HG02798 (cell line): ENCODE data around the gene PLCB1.
"Not testable (repeated sequence)": the region's sequence is repeated elsewhere in the genome, so short reads cannot be mapped to it uniquely, and the experiment has no call there.

Experiments used
- ATAC-seq: cut with Tn5 transposase; IDR thresholded peaks from one replicate; pipeline ENCODE4 v1.9.1; 2021; ENCODE audit warnings: mild to moderate bottlenecking; ENCODE audit not compliant: unreplicated experiment, poor library complexity

PLCB1 gene

GRCh38 chr20:8466781-8467180 is 334.7 kb downstream of the PLCB1 start:
- ATAC-seq, result not testable (repeated sequence)

GRCh38 chr20:8470156-8470555 is 338.1 kb downstream of the PLCB1 start:
- ATAC-seq, result no peak

GRCh38 chr20:8471465-8471864 is 339.4 kb downstream of the PLCB1 start:
- ATAC-seq, result no peak

DNA sequence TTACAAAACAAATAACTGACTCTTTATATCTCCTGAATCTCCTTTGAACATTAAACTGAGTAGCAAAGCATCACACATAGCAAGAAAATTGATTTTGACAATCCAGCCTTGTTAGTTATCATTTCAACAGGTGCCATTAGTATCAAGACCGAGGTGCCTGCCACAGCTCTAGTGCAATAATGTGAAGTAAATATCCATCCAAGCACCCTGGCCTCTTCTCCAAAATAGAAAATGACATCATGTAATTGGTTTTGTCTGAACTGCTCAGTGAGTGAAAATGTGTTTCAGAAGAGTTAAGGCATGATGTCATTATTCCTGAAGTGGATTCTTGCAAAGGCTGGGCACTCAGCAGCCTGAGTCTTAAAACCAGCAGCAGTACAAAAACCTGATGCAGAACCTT is 341.4 kb downstream of the PLCB1 start:
- ATAC-seq, result no peak

DNA sequence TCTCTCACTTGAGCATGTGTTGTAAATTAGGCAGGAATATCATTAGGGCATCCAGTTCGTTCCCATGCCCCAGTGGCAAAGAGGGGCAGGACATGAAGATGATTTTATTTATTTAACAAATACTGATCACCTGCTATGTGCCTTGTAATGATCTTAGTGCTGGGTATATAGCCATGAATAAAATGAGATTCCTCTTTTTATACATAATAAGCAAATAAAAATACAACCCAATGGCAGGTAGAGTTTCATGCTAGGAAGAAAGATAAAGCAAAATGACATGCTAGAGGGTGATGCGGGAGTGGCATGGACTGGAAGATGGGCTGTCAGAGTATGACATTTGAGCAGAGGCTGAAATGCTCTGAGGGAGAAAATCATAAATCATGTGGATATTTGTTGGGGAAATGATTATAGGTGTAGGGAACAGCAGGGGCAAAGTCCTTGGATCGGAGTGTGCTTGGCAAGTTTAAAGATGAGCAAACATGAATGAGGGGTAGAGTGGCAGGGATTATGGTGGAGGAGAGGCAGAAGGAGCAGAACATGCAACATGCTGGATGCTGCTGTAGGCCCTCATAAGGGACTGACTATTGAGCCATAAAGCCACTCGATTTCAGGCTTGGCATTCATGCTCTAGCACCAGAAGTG is 342.1 kb downstream of the PLCB1 start:
- ATAC-seq, result no peak

DNA sequence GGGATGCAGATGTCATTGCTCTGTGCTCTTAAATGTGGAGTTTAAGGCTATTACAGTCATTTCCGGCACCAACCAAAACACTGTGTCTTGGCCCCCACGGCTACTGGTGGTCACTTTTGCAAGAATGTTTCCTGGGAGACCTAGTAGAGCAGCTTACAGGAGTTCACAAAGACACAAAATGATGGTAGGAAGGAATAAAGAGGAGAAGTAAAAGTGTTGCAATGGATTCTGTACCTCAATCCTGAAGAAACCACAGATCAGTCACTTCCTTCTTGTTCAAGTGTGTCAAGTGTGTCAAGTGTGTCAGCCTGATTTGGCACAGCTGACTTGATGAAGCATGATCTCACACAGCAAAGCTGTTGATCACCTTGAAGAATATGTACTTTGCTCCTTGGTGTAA is 344.0 kb downstream of the PLCB1 start:
- ATAC-seq, result no peak

DNA sequence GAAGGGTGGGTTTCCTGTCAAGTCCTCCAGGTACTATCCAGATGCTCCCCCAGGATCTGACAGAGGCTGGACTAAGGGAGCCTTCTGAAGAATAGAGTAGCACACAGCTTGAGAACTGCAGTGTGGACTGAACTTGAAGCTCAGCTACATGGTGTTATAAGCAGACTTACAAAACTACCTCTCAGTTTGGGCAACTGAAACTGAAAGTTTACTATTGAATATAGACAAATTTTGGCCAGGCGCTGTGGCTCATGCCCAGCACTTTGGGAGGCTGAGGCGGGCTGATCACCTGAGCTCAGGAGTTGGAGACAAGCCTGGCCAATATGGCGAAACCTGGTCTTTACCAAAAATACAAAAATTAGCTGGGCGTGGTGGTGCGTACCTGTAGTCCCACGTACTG is 348.5 kb downstream of the PLCB1 start:
- ATAC-seq, result no peak

DNA sequence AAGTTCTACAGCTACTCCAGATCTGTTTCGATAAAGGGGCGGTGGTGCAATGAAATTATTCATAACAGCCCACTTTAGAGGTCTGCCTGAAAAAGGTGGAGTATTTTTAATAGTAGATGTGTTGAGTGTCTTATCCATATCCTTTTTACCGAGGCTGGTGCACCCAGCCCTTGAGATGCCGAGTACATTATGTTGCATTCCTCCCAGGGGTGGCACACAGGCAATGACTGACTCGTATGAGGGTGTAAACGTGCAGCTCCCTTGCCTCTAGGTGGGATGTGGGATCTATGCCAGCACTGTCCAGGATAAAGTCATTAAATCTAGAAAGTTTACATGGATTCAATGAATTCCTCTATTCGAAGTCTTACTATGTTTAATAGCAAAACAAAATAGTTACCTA is 355.6 kb downstream of the PLCB1 start:
- ATAC-seq, result no peak

- ATAC-seq, result no peak
These were observed 357.2 kb downstream of the PLCB1 start for GRCh38 chr20:8489094-8489883.

DNA sequence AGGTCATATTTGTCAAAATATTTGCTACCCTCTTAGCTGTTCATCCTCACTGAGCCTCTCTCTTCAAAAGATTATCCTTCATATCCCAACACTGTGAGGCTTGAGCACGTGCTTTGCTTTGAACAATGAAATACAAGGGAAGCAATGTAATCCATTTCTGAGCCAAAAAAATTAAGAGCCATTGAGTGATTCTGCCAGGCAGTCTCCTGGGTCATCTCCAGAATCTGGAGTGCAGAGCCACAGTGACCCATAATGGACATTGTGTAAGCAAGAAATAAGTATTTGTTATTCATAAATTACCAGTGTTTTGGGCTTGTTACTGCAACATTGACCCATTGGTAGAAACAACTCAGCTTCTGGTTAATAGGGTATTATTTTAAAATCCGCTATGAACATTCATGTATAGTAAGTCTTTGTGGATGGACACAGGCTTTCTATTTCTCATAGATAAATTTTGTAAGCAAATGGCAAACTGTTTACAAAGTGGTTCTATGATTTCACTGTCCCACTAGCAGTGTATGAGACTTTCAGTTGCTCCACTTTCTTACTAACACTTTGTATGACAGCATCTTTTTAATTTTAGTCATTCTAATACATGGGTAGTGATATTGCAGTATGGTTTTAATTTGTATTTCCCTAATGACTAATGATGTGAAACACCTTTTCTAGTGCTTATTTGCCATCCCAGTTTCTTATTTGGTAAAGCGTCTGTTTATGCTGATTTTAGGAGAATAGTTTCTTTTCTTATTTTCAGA is 358.2 kb downstream of the PLCB1 start:
- no peak for ATAC-seq

GRCh38 chr20:8492173-8492572 is 360.1 kb downstream of the PLCB1 start:
- ATAC-seq, result no peak

DNA sequence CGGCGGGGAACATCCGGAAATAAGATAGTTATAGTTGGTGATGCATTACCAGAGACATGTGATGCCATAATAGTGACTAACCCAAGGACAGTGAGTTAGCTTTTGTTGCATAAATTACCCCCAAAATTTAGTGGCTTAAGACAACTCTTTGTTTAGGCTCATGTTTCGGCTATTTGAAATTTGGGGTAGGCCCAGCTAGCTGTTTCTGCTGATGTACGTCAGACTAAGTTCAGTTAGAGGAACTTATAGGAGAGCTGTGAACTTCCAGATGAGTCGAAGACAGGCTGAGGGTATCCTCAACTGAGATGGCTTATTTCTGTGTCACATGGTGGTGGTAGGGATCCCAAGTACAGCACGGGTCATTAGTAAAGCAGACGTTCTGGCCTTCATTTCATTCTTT is 366.5 kb downstream of the PLCB1 start:
- no peak for ATAC-seq

DNA sequence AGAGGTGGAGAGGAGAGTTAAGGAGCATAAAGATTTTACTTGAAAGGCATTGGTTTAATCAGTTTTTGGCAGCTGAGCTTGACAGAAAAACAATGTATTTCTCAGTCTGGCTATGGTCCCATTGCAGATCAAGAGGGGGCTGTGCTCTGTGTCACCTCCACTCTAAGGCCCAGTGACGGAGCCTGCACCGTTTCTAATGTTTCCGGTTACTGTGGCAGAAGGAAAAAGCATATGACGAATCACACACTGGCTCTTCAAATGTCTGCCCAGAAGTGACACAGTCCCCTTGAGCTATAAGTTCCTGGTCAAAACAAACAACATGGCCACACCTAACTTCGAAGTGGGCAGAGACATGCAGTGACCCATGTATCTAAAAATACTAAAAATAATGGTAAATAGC is 372.0 kb downstream of the PLCB1 start:
- ATAC-seq, result no peak

DNA sequence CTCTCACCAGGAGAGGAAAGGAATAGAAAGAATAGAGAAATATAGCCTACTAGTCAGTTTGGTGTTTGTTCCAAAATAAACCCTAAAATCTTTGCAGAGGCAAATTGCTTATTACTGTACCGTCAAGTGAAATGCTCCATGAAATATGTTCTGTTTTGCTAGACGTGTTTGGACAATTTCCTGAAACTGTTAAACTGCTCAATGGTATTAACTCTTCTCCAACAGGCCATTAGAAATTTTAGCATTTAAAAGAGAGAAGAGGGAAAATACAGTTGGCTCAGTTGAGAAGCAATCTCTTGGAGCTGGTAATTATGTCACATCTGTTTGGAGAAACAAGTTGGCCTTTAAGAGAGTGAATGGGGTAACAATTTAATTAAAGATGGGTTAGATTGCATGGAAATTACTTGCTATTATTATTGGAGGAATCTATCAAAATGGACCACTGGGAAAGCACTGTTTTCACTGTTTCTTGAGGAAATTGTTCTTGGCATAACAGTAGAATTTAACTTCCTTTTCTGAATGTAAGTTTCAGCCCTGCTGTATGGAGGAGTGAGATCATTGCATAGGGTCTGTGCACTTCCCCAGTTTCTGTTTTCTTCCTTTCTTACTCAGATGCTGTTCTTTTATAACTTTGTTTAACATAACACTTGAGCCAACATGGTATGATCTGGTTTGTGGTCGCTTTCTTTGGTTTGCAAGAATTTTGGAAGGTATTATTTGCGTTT is 373.6 kb downstream of the PLCB1 start:
- no peak for ATAC-seq

DNA sequence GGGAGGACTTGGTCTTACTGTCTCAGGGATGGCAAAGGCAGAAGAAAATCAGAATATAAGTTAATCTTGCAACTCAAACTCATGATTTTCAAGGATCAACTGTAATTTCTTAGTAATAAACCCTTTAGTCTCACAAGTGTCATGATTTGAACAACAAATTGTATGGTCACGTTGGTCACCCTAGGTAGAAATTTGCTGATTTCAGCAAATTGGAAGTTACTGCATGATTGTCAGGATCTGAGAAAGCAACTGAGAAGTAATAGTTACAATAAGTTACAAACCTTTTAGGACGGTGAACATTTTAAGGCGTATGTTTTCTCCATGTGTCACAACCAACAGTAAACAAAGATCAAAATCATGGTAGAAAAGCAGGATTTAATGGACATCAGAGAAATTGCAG is 375.2 kb downstream of the PLCB1 start:
- no peak for ATAC-seq

DNA sequence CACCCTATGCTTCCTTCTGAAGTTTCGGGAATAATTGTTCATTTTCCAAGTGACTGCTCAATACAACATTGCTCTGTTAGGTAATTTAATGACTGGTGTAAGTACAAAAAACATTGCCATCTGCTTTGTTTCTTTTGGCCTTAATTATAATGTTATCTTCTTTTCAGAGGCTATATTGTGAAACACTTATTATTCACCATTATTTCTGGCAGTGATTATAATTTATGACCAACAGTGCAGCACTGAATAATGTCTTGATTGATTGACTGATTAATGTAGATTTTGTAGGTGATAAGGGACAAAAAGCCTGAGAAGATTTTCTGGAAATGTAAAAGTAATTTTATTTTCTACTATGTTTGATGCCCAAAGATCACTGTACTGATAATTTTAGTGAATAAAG is 377.7 kb downstream of the PLCB1 start:
- no peak for ATAC-seq

DNA sequence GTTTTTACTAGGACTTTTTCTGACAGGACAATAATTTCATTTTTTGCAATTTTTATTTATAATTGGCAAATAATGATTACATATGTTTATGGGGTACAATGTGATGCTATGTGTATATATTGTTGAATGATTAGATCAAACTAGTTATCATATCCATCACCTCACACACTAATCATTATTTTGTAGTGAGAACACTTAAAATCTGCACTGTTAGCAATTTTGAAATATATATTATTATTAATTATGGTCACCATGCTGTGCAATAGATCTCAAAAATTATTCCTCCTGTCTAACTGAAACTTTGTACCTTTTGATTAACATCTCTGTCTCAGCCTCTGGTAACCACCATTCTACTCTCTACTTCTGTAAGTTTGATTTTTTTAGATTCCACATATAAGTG is 378.7 kb downstream of the PLCB1 start:
- ATAC-seq, result no peak

- ATAC-seq, result no peak
These were observed 379.9 kb downstream of the PLCB1 start for GRCh38 chr20:8512003-8512402.

DNA sequence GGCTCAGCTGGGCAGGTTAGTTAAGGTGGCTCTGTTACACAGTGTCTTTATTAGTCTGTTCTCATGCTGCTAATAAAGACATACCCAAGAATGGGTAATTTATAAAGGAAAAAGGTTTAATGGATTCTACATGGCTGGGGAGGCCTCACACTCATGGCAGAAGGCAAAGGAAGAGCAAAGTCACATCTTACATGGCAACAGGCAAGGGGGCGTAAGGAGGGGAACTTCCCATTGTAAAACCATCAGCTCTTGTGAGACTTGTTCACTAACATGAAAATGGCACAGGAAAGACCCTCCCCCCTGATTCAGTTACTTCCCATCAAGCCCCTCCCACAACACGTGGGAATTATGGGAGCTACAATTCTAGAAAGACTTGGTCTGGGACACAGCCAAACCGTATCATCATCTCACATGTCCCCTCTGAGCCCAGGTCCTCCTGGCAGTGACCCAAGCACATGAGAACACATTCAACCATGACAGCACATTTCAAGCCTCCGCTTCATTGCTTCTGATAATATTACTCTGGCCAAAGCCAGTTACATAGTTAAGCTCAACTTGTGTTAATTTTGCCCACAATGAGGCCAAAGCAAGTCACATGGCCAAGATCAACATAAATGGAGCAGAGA is 383.9 kb downstream of the PLCB1 start:
- no peak for ATAC-seq

GRCh38 chr20:8518878-8519277 is 386.8 kb downstream of the PLCB1 start:
- ATAC-seq, result no peak
